Islet precursor cell (in vitro differentiated cells): ENCODE measurements around the gene SKA1.
"Not testable (repeated sequence)": the region's sequence is repeated elsewhere in the genome, so short reads cannot be mapped to it uniquely, and the experiment has no call there.

ENCODE experiments used
- DNase-seq: peaks from one replicate; pipeline ENCODE4 v3.0.0-alpha.2; 2018

Gene SKA1

GRCh38 chr18:50432915-50433314 lies 58.1 kb downstream of the SKA1 start:
- DNase-seq = peak; percentile 66

GRCh38 chr18:50436742-50437141 lies 61.9 kb downstream of the SKA1 start:
- not testable (repeated sequence) for DNase-seq

DNA sequence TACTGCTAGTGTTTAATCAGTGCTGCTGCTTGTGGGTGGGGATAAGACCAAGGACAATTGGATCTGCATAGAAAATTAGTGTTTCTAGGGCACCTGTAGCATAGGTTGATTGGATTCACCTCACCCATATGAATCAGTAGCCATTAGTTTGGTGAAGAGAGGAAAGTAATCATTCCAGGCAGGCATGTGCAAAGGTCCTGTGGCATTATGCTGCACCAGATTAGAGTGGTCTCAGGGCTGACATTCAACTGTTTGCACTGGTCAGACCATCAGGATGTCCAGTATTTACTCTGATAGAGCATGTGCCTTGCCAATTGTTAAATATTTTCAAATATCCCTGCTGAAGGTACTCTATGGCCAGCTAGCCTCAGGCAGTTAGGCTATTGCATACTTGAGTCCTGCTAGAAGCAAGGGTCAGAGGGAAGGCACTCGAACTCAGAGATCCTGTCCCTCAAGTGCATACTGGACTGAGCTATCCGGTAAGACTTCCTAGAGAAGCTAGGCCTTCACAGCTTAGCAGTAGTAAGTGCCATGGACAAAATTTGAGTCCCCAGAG lies 64.7 kb downstream of the SKA1 start:
- DNase-seq = no peak

DNA sequence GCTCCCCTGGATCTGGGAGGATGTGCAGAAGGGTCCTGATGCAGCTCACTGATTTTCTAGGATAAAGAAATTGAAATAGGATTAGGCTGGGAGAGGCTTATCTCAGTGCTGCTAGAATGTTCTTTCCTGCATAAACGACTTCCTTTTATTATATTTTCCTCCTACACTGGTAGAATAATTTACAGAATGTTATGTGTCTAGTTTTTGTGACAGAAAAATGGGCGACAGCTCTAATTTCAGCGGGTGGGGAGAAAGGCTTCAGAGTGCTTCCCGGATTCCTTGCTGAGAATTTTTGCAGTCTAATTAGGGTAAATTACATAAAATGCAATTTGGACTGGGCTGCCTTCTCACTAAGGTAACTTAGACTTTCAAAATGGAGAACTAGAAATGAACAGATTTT lies 66.2 kb downstream of the SKA1 start:
- DNase-seq = no peak

DNA sequence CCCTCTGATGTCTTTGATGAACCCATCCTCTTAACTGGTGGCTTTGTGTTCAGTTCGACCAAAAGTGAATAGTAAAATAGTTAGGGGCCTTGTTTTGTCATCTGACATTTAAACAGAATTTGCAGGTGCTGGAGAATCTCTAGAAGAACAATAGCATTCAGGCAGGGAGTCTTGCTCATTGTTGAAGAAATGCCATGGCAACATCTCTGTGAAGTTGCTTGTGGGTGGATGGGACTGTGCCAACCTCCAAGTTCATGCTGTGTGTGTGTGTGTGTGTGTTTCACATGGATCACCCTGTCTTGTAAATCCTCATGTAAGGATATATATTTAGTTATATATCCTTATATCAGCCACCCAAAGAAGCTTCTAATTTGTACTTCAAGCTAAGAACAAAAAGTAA lies 66.7 kb downstream of the SKA1 start:
- no peak for DNase-seq
